NCI-H1417 (cell line): ENCODE data around the gene SOX1.

Experiments used
- DNase-seq, 3 experiments: peaks; one replicate each; lab custom pipeline; 2025; lab: John Stamatoyannopoulos, UW

Gene SOX1

DNA sequence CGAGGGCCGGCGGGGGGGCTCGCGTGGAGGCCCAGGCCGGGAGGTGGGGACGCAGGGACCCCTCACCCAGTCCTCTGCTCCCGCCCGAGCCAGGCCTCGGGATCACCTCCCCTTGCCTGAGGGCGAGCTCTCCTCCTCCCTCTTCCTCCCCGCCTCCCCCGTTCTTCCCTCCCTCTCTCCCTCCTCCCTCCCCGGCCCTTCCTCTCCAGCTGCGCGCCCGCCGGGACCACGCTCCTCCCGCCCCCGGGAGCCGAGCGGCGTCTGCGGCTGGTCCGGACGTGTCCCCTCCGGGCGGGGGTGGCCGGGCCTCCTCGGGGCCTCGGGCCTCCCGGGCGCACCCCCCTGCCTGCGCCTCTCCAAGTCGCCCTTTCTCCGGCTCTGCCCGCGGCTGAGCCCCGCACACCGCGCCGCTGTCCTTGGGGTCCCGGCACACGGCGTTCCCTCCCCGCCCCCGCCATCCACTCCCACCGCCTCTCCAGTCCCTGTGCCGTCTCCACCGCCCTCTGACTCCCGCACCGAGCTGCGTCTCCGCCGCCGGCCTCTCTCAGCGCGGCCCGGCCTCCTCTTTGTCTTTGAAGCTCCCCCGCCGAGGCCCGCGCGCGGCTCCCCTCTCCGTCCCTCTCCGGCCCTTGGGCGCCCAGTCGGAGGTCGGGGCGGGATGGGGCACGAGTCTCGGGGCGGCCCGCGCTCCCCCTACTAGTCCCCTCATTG lies 5.7 kb downstream of the SOX1 start:
- DNase-seq, result peak; percentile 83 to 96 (median 96)

DNA sequence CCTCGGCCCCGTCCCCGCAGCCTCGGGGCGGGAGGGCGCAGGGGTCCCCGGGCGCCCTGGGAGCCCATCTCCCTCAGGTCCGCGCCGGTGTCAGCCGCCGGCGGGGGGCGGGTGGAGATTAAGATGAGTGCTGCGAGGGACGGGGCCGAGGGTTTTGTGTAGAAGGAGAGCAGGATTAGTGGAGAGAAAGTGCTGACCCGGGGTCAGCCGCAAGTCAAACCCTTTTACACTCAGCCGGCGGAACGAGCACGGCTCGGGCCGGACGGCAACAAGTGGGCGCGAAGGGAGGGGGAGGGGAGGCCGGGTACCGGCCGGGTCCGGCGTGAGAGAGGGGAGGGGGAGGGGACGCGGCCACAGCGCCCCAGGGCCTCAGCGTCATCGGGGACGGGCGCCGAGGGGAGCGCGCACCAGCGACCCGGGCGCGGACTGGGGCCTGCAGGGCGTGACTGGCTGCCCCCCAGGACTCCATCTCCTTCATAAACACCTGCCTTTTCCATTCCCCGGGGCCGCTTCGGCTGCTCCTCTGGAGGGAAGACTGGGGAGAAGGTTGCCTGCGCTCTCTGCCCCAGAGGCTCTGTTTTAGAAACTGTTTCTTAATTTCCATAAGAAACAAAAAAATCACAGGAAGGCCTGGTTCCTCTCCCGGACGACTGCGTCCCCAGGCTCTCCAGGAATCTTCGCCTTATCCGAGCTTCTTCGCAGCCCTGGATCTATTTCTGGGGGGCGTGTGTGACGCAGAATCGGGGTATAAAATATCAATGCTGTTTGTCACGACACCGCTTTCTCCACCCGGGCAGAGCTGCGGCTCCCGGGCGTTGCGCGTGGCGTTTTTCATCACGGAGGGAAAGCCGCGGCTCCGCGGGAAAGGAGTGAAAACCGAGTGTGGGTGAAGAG lies 6.5 kb downstream of the SOX1 start:
- DNase-seq, result peak; percentile 54 to 95 (median 93)

DNA sequence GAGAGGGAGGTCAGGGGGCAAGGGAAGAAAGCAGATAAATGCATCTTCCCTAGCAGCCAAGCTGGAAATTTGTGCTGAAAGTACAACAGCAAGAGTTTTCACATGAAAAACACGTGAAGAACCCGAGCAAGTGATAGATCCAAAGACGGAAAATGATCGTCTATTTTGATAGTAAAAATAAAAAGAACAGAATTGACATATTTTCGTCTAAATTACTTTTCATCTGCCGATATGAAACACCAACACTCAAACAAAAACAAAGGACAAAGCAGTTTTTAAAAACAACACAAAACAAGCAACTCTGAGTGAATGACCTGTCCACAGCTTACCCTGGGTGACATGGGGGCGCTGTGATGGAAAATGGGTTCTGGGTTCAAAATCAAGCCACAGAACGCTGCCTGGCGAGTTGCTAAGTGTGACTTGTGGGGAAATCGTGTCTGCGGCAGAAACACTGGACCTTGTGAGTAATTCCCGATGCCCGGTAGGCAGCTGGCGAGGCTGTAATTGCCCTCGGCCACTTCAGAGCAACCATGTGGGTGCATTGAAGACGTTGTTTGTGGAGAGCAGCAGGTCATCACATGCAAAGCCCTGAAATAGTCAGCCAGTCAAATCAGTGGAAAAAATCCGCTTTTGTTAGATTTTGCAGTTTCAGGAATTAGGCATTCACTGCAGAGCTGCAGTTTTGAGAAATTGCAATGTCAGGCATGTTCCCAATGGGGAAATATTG lies 7.4 kb downstream of the SOX1 start:
- DNase-seq, result peak in 2 of 3 experiments; percentile 76 to 93

DNA sequence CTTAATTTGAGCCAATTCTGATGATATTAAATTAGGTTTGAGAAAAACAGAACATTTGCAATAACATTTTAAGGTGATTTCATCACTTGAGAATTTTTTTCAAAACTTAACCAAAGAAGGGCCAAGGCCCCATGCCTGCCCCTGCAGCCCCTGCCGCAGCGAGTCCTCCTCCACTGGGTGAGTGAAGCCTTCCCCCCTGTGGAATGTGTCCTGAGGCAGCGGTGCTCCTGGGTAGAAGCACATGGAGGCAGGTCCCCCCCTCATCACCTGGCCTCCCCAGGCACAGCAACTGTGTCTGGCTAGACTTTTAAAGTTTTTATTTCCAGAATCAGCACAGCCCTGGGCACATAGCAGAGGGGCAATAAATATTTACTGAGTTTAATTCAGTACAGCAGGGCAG lies 10.8 kb downstream of the SOX1 start:
- no peak for DNase-seq

DNA sequence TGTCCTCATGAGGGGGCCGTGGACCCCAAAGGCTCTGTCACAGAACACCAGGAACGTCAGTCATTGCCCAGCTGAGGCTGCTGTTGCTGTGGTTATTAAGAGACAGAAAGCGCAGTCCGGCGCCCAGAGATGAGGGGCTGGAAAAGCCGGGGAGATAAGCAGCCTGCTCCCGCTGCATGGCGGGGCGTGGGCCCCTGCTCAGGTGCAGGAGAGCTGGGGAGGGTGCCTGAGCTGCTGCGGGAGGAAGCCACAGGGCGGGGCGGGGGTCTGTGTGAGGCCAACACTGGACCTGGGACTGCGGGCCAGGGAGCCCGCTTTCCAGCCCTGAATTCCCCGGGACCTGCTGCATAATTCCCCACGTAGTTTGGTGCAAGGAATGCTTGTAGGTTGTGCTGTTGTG lies 11.3 kb downstream of the SOX1 start:
- DNase-seq, result peak in 1 of 3 experiments; percentile 38

DNA sequence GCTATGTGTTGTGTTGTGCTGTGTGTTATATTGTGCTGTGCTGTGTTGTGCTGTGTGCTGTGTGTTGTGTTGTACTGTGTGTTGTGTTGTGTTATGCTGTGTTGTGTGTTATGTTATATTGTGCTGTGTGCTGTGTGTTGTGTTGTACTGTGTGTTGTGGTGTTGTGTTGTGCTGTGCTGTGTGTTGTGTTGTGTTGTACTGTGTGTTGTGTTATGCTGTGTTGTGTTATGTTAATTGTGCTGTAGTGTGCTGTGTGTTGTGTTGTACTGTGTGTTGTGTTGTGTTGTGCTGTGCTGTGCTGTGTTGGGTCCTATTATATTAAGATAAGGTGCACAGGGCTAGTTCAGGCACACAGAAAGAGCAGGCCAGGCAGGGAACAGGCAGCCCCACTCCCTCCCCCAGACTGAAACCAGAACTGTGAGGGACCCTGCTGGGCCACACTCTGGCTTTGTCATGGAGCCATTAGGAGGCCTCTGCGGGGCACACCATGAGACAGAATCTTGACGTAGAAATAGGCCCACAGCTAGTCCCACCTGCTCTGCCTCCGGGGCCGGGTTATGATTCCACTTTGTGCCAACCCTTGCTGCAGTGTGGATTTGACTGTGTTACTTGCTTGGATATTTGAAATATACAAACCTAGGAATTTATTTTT lies 12.1 kb downstream of the SOX1 start:
- DNase-seq, result peak in 2 of 3 experiments; percentile 43 to 80

DNA sequence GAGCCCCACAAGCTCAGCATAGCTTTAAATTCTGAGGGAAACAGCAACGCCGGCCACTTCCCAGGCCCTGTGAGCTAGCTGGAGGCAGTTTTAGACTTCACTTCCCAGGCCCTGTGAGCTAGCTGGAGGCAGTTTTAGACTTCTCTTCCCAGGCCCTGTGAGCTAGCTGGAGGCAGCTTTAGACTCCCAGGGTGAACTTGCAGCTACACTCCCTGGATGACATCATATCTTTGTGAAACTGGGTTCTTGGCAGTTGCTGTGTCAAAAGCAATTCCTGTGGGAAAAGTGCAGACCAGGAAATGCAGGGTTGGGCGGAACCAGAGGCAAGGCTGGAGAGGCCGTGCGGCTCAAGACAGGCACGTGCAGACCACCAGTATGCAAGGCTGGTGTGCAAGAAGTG lies 12.7 kb downstream of the SOX1 start:
- DNase-seq, result peak in 2 of 3 experiments; percentile 31 to 36

DNA sequence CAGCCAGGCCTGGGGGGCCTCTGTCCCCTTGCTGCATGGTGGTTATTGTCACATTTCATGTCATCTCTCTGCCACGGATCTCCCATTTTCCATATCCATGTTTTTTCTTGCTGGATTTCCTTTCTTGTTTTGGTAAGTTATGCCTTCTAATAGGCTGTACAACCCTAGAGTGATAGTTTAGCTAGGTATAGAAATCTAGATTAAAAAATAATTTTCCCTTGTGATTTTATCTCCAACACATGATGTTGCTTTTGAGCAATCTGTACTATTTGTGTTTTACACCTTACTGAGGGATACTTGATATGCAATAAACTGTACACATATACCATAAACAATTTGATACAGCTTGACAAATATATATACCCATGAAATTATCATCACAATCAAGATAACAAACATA lies 17.0 kb downstream of the SOX1 start:
- DNase-seq, result no peak

DNA sequence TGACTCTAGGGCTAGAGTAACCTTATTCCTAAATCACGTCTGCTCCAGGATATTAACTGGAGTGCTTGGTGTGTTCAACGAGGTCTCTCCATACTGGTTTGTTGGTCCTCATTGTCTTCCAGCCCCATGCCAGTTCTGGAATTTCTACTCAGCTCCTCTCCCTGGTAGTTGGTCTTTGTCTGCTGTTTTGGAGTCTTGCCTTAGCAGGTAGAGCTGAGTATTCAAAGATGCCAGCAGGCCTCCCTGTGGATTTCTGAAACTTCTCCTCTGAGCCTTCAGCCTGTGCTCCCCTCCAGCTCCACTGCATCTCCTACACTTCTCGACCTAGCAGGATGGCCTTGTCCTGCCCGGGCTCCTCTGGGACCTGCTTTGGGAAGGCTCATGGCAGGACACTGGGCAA lies 25.5 kb downstream of the SOX1 start:
- DNase-seq, result no peak

DNA sequence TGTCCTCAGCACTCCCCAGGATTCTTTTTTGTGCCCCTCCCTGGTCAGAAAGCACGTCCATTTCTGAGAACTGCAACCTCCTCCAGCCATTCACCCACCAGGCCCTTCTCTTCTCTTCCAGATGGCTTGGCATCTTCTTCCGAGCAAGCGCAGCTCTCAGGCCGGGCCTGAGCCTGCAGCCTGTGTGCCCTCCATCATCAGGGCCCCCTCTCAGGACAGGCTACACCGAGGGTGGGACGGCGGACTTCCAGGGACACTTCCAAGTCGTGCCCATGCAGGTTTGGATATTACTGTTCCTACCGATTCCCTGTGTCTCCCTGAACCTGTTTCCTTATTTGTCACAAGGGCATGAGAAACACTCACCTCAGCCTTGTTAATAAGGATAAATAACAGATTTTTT lies 28.4 kb downstream of the SOX1 start:
- DNase-seq, result no peak

DNA sequence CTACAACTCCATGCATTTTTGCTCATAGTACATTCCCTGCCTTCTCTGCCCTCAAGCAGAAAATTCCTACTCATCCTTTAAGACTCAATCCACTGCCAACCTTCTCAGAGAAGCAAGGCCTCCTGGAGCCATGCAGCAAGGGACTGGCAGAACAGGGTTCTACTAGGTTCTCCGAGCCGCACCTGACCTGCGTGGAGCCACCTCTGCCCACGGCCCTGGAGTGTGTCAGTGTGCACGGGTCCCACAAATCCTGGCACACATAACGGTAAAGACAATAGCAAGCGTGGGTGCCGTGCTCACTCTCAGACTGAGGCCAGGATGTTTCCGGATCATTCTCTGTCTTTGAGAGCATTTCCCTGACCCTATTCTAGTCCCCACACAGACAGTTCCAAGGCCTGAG lies 30.0 kb downstream of the SOX1 start:
- no peak for DNase-seq

DNA sequence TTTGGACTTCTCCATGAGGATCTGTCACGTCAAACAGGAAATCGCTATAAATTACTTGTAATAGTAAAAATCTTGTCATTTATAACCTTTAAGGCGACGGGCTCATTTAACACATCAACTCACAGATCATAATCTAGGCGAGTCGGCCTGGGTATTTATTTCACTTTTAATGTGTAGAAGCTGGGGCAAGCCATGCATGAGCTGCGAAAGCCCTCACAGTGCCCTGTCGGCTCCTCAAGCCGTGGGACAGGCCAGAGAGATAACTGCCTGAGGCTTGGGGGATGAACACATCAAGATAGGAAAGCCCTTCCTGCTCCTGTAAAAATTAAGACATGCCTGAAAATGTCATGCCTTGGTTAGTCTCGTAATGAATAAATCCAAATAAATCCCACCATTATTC lies 30.8 kb downstream of the SOX1 start:
- peak in 1 of 3 experiments; percentile 40 for DNase-seq

DNA sequence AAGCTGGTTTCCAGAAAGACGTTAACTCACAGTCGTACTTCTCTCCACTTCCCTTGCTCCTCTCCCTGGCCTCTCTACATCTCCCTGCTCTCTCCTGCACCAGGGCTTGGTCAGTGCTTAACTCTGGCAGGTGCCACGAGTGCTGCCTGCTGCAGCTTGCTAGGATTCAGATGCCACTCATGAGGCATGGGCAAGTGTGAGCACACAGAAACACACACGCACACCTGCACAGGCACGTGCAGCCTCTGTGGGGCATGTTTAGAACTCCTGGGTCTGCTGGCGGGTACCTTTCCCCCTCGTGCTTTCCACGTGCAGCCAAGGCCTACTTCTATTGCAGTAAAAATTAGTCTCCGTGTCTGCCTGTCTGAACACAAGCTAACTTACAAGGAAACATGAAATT lies 31.8 kb downstream of the SOX1 start:
- DNase-seq, result no peak

DNA sequence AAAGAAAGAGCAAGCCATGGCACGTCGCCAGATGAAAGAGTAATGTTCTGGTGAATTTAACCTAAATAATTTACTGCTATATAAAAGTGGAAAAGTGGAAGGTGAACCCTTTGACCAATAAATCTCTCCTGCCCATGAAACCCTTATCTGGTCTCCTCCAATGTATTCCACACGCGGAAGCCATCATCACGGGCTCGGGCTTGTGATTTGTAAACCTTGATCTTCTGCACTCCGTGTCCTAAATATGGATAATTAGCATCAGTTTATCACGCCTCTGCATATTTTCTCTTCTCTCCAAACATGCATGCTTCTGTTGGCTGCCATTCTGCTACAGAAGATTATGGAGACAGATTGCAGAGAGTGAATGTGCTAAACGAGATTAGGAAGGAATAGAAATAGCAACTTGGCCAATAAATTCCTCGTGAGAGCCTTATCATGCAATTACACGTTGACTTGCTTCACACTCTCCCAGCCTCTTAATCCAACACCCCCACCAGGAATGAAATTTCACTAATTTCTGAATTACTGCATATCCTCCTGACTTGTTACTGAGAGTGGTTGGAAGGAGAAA lies 34.5 kb downstream of the SOX1 start:
- DNase-seq, result no peak

DNA sequence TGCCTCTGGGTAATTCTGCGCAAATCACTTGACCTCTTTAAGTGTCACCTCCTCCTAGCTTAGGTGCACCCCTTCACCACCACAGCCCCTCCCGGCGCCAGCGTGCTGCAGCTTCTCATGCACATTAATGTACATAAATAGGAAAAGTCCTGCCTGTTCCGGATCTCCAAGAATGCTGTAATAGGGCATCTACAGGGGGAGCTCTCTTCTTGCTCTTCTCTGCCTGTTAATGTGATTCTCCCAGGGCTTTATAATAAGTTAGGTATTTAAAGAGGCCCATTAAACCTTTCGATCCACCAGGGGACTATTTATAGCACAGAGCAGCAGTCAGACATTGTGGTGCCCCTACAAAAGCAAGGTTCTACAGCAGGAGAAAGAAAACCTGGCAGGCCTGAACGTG lies 35.3 kb downstream of the SOX1 start:
- DNase-seq, result peak; percentile 37 to 81 (median 75)

DNA sequence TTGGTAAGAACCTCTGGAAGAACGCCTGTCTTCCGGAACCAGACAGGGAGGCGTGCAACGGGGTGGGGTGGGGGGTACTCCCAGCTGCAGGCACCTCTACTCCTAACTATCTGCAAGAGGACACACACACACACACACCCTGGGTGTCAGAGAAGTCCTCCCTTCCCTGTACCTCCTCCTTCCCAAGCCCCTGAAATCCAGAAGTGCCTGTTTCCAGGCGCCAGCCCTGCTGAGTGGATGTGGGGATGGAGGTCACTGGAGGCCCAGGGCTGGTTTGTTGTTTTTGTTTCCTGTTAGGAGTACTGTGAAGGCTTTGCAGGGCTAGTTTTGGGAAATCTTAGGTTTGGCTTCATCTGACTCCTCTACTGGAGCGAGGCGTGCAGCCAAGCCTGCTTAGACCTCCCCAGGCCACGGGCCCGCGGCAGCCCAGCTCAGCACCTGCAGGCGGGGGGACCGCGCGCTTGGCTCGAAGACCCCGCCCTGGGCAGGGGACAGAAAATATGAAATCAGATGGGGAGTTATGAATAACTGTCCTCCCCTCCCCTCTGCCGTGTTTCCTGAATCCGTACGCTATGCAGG lies 36.4 kb downstream of the SOX1 start:
- DNase-seq, result no peak

DNA sequence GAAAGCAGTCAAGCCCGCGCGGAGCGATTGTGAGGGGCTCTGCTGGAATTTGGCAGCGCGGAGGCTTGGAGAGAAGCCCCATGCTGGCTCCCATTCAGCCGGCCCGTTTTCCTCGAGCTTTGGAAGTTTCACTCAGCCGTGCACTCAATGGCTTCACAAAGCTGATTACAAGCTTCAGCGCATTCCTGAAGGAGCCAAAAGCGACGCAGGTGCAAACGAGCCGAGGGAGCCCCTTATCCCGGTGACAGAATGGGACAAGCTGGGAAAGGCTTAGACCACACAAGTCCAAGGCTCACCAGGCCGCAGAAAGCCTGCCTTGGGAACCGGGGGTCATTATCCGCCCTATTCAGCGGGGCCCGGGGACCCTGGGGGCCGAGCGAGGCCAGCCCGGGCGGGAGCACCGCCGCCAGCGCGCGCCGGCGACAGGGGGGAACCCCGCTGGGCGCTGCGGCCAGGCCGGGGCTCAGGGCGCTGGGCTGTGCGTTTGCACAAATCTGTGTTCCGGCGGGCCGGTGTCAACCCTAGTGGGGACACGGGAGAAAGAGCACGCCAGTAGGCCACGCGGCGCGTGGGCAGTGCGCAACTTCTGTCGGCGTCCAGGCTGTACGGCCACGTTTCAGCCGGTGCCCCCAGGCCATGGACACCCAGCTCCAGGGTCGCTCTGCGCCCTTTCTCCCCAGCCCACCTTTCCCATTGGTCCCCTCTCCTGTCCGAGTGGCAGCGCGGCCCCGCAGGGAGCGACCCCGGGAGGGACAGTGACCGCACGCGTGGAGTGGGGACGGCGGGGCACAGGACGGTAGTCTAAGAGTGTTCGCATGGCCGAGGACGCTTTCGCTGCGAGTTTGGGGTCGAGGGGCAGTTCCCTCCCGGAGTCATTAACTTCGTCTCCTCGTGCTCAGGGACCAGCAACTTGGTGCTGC lies 37.3 kb downstream of the SOX1 start:
- DNase-seq, result no peak

DNA sequence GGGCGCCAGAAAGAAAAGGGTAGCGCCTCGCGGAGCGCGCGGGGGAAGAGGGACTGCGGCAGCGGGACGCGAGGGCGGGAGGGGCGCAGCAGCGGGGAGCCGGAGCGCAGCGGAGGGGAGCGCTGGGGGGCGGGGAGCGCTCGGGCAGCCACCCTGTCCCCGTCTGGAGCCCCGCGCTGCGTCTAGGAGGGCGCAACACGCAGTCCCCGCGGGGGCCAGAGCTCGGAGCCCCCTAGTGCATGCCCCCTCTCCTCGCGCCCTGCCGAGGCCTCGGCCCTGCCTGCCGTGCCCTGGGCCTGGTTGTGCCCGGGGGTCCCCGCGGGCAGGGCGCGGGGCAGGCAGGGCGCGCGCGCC lies 37.9 kb downstream of the SOX1 start:
- no peak for DNase-seq

DNA sequence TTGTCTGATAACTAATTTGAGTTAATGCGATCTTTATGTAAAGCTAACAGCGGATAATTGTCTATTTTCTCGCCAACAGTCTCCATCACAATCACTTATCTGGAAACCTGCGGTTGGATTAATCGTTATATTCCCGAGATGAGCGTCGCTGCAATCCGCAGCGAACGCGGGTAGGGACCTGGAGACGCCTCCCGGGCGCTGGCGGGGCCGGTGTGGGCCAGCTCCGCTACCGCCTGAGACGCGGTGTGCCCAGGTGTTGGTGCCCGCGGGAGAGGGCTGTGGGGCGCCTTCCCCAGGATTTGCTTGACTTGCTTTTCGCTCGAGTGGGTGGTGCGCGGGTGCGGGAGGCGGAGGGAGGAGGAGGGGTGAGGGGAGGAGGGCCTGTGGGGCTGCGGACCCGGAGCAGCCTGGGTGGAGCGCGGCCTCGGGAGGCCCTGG lies 38.3 kb downstream of the SOX1 start:
- DNase-seq, result no peak

DNA sequence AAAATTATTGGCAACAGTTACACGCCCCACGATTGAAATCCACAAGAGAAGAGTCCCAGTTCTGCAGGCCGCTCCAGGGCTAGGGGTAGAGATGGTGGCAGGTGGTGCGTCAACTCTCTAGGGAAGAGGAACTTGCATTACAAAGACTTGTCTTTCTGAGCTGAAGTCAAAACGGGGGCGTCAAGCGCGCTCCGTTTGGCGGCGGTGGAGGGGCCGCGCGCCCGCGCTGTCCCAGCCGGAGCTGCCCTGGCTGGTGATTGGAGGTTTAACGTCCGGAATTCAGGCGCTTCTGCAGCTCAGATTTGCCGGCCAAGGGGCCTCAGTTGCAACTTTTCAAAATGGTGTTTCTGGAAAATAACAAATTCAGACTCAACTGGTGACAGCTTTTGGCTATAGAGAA lies 38.9 kb downstream of the SOX1 start:
- peak in 1 of 3 experiments; percentile 25 for DNase-seq
